Myocyte (in vitro differentiated cells): ENCODE results near the gene RARS2. TPM values are rescaled to one million over a fixed set of nuclear protein-coding genes. Genes with fewer than 3 reads are reported as not detected.

ENCODE experiments used
- DNase-seq: peaks from one replicate; pipeline ENCODE4 v3.0.0-alpha.2; 2012; ENCODE audit warnings: low read depth
- total RNA-seq: library from RNA; depleted of rRNA; stranded (reverse); fragments of >200 nt; gene quantifications from 2 replicates; pipeline ENCODE4 v1.2.3, GENCODE V29; 2014

Gene RARS2
- total RNA-seq, 1 donor from 2014 or later, result 28.7 TPM

DNA sequence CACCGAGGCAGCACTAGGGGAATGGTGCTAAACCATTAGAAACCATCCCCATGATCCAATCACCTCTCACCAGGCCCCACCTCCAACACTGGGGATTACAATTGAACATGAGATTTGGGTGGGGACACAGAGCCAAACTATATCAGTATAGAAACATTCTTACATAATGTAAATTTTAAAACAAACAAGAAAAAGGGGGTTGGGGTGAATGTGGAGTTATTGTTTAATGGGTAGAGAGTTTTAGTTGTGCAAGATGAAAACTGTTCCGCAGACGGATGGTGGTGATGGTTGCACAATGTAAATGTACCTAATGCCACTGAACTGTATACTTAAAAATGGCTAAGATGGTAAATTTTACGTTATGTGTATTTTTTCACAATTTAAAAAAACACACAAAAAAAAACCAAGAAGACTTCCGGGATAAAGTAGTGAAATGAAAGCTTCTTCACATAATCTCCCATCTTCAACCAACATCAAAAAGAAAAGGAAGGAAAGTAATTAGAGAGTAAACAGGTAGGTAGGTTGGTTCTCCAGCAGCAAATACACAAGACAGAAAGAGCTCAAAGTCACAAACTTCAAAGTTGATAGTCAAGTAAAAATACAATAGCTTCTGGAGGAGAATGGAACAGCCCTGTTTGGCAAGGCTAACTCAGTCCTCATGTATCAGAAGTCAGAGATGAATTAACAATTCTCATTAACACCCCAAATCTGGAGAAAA, 16.3 kb downstream of the RARS2 start:
- DNase-seq, result no peak

DNA sequence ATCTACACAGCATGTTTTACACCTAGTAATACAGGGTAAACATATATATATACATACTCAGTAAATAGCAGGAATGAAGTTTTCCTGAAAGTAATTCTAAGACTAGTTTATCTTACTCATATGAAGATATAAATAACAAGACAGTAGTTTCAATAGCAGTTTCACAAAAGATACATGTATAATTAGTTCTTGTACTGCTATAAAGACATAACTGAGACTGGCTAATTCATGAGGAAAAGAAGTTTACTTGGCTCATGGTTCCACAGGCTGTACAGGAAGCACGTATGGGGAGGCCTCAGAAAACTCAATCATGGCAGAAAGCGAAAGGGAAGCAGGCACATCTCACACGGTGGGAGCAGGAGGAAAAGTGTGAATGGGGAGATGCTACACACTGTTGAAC, 16.9 kb downstream of the RARS2 start:
- no peak for DNase-seq

- no peak for DNase-seq
Observed at GRCh38 chr6:87572021-87572420, 17.8 kb downstream of the RARS2 start.

- DNase-seq, result no peak
Observed at GRCh38 chr6:87561017-87561416, 28.8 kb downstream of the RARS2 start.

DNA sequence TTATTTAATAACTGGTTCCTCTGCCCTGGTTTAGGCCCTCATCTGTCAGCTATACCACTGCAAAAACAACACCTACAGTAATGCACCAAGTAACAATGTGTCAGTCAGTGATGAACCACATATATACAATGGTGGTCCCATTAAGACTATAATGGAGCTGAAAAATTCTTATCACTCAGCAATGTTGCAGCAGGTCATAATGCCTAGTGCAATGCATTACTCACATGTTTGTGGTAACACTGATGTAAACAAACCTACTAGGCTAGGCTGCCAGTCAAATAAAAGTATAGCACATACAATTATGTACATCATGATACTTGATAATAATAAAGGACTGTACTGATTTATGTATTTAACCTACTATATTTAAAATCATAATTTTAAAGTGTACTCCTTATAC, 31.3 kb downstream of the RARS2 start:
- DNase-seq, result no peak

DNA sequence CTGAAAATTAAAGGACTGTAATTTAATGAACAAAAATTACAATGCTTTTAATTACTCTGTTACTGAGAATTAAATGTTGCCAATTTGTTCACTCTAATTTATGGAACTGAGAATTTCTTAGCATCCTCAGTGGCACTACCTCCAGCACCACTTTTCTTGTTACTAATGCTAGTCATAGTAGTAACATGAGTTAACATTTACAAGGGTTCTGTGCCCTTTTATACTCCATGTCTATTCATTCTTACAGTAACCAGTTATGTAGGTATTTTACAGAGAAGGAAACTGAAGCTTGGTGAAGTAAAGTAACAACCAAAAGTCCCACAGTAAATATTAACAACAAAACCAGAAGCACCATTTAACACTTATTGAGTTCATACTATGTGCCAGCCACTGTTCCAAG, 34.3 kb downstream of the RARS2 start:
- no peak for DNase-seq

- DNase-seq, result no peak
Observed at GRCh38 chr6:87553159-87553765, 36.5 kb downstream of the RARS2 start.

GRCh38 chr6:87551799-87552198, 38.0 kb downstream of the RARS2 start:
- DNase-seq, result no peak

GRCh38 chr6:87544474-87544735, 45.4 kb downstream of the RARS2 start:
- DNase-seq, result peak; percentile 1

DNA sequence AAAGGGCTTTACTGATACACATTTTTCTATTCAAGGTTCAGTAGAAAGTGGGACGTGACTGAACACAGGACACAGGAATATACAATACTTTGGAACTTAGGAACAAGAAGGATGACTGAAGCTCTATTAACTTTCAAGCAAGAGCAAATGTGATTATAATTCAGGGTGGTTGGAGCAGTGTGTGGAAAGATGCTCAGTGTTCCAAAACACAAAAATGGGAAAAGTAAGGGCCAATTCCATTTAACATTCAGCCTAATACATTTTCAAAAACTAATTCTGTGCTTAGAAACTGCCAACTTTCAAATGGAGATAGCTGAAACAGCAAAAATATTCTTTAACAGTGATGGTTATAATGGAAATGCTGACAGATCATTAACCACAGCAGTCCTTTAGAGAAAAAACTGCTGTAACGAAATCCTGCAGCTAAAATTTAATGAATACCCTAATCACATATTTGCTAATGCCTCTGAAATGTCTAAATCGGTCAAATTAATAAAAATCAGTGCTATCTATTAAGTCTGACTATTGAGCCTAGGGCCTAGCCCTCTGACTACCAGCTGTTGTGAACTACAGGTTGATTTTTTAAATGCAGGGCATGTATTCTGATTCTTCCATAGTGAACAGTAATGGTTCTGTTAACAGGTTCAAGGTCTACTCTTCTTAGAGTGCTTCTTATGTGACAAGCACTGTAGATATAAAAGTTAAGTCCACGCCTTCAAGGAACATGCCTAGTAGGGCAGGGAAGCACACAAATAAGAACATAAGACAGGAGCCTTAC, 45.9 kb downstream of the RARS2 start:
- DNase-seq, result no peak

DNA sequence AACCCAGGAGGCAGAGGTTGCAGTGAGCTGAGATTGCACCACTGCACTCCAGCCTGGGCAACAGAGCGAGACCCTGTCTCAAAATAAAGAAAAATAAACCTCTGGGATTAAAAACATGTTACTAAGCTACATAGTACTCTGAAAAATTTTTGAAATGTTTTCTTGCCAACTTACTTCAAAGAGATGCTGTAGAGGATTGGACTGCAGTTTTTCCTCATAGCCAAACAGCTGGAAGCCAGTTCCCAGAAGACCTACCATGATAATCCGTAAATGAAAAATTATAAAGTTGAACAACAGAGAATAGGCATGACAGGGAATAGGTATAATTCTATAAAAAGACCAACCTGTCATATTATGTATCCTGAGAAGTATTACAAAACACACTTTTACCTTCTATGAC, 48.0 kb downstream of the RARS2 start:
- no peak for DNase-seq

GRCh38 chr6:87541041-87541440, 48.7 kb downstream of the RARS2 start:
- DNase-seq, result no peak

GRCh38 chr6:87540539-87540938, 49.2 kb downstream of the RARS2 start:
- no peak for DNase-seq

- no peak for DNase-seq
Observed at GRCh38 chr6:87539554-87539953, 50.2 kb downstream of the RARS2 start.

DNA sequence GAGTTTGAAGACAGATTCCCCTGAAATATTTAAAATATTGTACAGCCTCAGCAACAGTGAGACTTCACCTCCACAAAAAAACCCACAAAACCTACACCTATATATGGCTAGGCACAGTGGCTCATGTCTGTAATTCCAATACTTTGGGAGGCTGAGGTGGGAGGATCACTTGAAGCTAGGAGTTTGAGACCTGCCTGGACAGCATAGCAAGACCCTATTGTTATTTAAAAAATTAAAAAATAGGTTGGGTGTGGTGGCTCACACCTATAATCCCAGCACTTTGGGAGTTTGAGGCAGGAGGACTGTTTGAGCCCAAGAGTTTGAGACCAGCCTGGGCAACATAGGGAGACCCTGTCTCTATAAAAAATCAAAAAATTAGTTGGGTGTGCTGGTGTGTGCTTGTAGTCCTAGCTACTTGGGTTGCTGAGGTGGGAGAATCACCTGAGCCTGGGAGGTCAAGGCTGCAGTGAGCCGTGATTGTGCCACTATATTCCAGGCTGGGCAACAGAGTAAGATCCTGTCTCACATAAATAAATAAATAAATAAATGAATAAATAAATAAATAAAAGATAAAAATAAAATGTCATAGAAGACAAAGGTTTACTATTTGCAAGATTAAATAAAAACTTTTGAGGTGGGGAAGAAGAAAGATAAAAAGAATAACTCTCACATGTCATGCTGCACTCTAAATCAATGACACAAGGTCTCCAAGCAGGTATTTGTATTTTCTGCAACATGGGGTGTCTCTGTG, 51.1 kb downstream of the RARS2 start:
- no peak for DNase-seq

DNA sequence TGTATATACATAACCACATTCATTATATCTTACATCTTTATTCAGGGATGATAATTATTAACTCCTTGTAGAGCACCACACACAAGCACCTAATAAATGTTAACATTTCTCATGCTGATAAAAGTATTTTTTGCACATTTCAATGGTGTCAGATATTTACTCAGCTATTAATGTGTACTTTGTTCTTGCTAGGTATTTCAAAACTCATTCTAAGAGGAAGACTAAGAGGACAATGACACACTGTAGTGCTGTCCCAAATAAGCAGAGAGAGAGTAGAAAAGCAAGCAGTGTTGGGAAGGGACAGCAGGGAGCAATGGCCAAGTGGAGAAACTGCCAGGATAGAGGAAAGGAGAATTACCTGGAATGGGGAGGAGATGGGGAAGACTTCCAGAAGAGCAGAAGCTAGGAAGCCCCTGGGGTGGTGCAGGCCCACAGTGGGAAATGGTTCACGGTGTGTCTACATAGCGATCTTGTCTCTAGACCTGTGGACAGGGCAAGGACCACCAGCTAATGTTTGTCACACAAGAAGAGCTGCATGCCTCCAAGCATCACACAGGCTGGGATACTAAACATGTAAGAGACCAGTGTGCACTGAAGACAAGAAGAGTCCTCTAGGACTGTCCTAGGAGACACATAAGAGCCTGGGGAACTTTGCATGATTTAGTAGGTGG, 55.3 kb downstream of the RARS2 start:
- DNase-seq, result no peak

DNA sequence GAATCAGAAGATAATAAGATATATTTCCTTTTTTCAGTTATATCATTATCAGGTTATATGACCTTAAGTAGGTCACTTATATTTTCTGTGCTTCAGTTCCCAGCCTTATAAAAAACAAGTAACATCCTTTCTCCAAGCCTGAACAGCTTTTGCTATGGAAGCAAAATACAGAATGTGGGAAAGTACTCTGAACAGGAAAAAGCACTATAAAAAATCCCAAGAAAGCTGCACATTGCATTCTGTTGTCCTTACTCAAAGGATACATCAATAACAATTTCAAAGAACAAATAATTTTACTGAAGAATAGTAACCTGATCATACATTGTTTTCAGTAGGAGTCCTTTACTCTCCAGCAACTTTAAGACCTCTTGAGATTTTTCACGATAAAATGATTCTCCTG, 60.6 kb downstream of the RARS2 start:
- DNase-seq, result no peak

DNA sequence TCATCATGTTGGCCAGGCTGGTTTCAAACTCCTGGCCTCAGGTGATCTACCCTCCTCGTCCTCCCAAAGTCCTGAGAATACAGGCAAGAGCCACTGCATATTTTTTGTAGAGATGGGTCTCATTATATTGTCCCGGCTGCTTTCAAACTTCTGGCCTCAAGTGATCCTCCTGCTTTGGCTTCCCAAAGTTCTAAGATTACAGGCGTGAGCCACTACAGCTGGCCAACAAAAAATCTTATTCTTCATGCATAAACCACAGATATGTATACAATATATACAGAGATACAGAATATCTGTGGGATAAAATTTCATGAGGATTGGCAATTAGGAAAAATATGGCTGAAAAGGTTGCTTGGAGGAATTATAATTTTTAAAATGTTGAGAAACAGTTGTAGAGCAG, 67.1 kb downstream of the RARS2 start:
- no peak for DNase-seq

- no peak for DNase-seq
Observed at GRCh38 chr6:87518453-87518852, 71.3 kb downstream of the RARS2 start.

- DNase-seq, result no peak
Observed at GRCh38 chr6:87514831-87515230, 75.0 kb downstream of the RARS2 start.

DNA sequence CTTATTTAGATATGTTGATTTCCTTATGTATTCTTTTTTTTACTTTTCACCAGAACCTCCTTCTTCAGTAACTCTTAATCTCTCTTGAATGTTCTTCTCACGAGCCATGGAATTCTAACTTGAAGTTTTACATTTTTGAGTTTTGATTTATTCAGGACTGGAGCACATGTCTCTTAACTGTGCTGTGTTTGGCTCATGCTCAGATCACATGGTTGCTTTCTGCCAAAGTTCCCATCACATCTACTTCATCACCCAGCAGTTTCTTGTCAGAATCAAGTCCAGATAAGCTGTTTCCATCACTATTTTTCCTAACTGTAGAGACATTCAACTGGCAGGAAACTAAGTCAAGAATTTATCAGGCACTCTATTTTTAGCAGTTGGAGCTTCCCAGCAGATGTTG, 85.3 kb downstream of the RARS2 start:
- DNase-seq, result no peak
